ENCODE data around the gene CLSTN1.
"Not testable (repeated sequence)": the region's sequence is repeated elsewhere in the genome, so short reads cannot be mapped to it uniquely, and the experiment has no call there.

CLSTN1 gene

DNA sequence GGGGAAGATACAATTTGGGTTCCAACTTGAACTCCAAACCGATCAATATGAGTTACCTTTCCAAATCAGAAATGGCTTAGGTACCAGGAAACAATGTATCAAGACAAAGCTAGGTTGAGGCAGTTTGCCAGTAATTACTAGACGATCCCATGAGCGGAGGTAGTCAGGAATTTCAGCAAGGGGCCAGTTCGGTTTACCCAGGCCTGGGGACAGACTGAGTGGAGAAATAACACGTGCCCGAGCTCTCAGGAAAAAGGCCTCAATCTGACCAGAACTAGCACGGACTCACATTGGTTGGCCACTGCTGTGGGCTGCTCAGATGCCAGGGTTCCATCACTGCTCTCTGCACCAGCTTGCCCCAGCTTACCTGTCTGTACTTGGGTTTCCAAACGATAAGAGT lies 15.3 kb downstream of the CLSTN1 start:
- no peak for TF ChIP-seq CTCF (IDR thresholded peaks at IDR 0.05; ENCODE audit: low read depth, low read length)
- DNase-seq (ENCODE audit: low read depth, low spot score) = no peak
- H3K4me3 ChIP-seq (ENCODE audit: low read depth, low read length) = no peak overlapping the region
- in situ Hi-C loops (cut with HindIII; ENCODE audit: low sequenced_read_pairs) = no loop called here

GRCh38 chr1:9807541-9807940 lies 16.2 kb downstream of the CLSTN1 start:
- in situ Hi-C loops (cut with HindIII; ENCODE audit: low sequenced_read_pairs) = no loop called here
- no peak overlapping the region for H3K4me3 ChIP-seq (ENCODE audit: low read depth, low read length)
- no peak for TF ChIP-seq CTCF (IDR thresholded peaks at IDR 0.05; ENCODE audit: low read depth, low read length)
- DNase-seq (ENCODE audit: low read depth, low spot score) = no peak

- in situ Hi-C loops (cut with HindIII; ENCODE audit: low sequenced_read_pairs); DNase-seq (ENCODE audit: low read depth, low spot score); H3K4me3 ChIP-seq (ENCODE audit: low read depth, low read length): not testable (repeated sequence)
These were observed 17.8 kb downstream of the CLSTN1 start for GRCh38 chr1:9805972-9806371.

- in situ Hi-C loops (cut with HindIII; ENCODE audit: low sequenced_read_pairs) = no loop called here
- DNase-seq (ENCODE audit: low read depth, low spot score) = no peak
These were observed 18.7 kb downstream of the CLSTN1 start for GRCh38 chr1:9805006-9805508.

GRCh38 chr1:9803003-9803918 lies 20.5 kb downstream of the CLSTN1 start:
- DNase-seq (ENCODE audit: low read depth, low spot score); in situ Hi-C loops (cut with HindIII; ENCODE audit: low sequenced_read_pairs); H3K4me3 ChIP-seq (ENCODE audit: low read depth, low read length): not testable (repeated sequence)

More at GRCh38 chr1:9805006-9805508, 18.7 kb downstream of the CLSTN1 start:
- TF ChIP-seq CTCF (IDR thresholded peaks at IDR 0.05; ENCODE audit: low read depth, low read length) = no peak
- H3K4me3 ChIP-seq (ENCODE audit: low read depth, low read length) = no peak overlapping the region

- in situ Hi-C loops (cut with HindIII; ENCODE audit: low sequenced_read_pairs) = no loop called here
These were observed 21.9 kb downstream of the CLSTN1 start for GRCh38 chr1:9801909-9802308.

More at GRCh38 chr1:9801909-9802308, 21.9 kb downstream of the CLSTN1 start:
- no peak for DNase-seq (ENCODE audit: low read depth, low spot score)
- no peak for TF ChIP-seq CTCF (IDR thresholded peaks at IDR 0.05; ENCODE audit: low read depth, low read length)
- no peak overlapping the region for H3K4me3 ChIP-seq (ENCODE audit: low read depth, low read length)
